ENCODE measurements around the gene CCR6. TPM values are rescaled to one million over a fixed set of nuclear protein-coding genes. Genes with fewer than 3 reads are reported as not detected.

The CCR6 gene
- total RNA-seq, 1 experiment from 2014 or later = not detected

GRCh38 chr6:167104388-167104787 lies 18.5 kb upstream of the CCR6 start:
- Histone ChIP-seq H3K56ac (ENCODE audit: insufficient read length, low read depth, low read length) (no peak overlapping the region), H3K79me2 (ENCODE audit: insufficient read depth, low read length) (no peaks in the 10 kb centered on the region), H2BK12ac (ENCODE audit: insufficient read length, low read depth, low read length) (no peak overlapping the region), H2BK120ac (ENCODE audit: low read depth, low read length, poor library complexity, severe bottlenecking) (no peak overlapping the region), H3K4me2 (ENCODE audit: insufficient read depth, insufficient read length, low read length) (no peak overlapping the region), H3K4me1 (ENCODE audit: insufficient read depth, low read length) (no peaks in the 10 kb centered on the region; the same call in 1 of the 2 replicates), H2BK20ac (ENCODE audit: low read depth, low read length, poor library complexity, severe bottlenecking) (no peak overlapping the region), H4K20me1 (ENCODE audit: control insufficient read depth, insufficient read depth, insufficient read length) (no peaks in the 10 kb centered on the region), H4K5ac (ENCODE audit: insufficient read length, low read depth, low read length) (no peak overlapping the region), H3K9ac (ENCODE audit: extremely low read depth, insufficient read length, low read length) (no peak overlapping the region), H3K79me1 (ENCODE audit: insufficient read depth, low read depth, low read length, poor library complexity, severe bottlenecking) (no peaks in the 10 kb centered on the region), H3K18ac (ENCODE audit: insufficient read length, low read depth, low read length) (no peak overlapping the region), H2AK5ac (ENCODE audit: insufficient read length, low read length) (no peak overlapping the region), H3K23me2 (ENCODE audit: insufficient read length, low read depth, low read length, poor library complexity, severe bottlenecking) (no peaks in the 10 kb centered on the region), H2AFZ (ENCODE audit: low read length) (no peak overlapping the region), H4K8ac (replicated peaks; ENCODE audit: insufficient read length, low read depth, low read length) (no peak overlapping the region), H3K27ac (ENCODE audit: insufficient read length, low read depth, low read length) (no peak overlapping the region), H3K27me3 (ENCODE audit: insufficient read depth, low read length) (no peaks in the 10 kb centered on the region), H2BK15ac (ENCODE audit: low read depth, low read length) (no peak overlapping the region), H3K9me3 (ENCODE audit: control insufficient read depth, low read depth, low read length) (no peaks in the 10 kb centered on the region), H3K14ac (ENCODE audit: insufficient read depth, low read length) (no peak overlapping the region), H4K91ac (ENCODE audit: insufficient read length, low read depth, low read length) (no peak overlapping the region), H2BK5ac (ENCODE audit: insufficient read length, low read length) (no peak overlapping the region), H3T11ph (ENCODE audit: low read length) (no peak overlapping the region), H3K23ac (ENCODE audit: insufficient read length, low read depth, low read length) (no peak overlapping the region), H3K4ac (ENCODE audit: low read depth, low read length) (no peak overlapping the region)
- H3K4me1 Mint-ChIP-seq = peaks cover 2 to 4% of the 10 kb centered on the region in 2 experiments; a peak in 3 of 4 replicates
- no peak for DNase-seq
- no CpG with 5 or more reads among the region's 3 CpGs for WGBS (ENCODE audit: extremely low coverage, insufficient read length, low lambda C conversion rate)
- H3K36me3 Mint-ChIP-seq (ENCODE audit: insufficient read depth in 1 of 3, low read depth in 3 of 3) = no peaks in the 10 kb centered on the region
- H3K9me3 Mint-ChIP-seq = peaks cover 0 to 2% of the 10 kb centered on the region in 2 experiments; a peak in 1 of 5 replicates
- no peaks in the 10 kb centered on the region; the same call in 1 of the 2 replicates for H3K27me3 Mint-ChIP-seq (ENCODE audit: low read depth)
- no peak overlapping the region for H3K4me3 Mint-ChIP-seq
- 0 out of 7 replicates have a peak overlapping the region, but pooled peaks of 1 of the 3 experiments have one; percentile 7 for H3K27ac Mint-ChIP-seq
- no peak for TF ChIP-seq CTCF (conservative IDR thresholded peaks at IDR 0.05)
